Measurements from ENCODE around the gene LDLRAD4.

GRCh38 chr18:13222856-13223281 is 4.3 kb downstream of the LDLRAD4 start:
- TF ChIP-seq, protein P1, sequence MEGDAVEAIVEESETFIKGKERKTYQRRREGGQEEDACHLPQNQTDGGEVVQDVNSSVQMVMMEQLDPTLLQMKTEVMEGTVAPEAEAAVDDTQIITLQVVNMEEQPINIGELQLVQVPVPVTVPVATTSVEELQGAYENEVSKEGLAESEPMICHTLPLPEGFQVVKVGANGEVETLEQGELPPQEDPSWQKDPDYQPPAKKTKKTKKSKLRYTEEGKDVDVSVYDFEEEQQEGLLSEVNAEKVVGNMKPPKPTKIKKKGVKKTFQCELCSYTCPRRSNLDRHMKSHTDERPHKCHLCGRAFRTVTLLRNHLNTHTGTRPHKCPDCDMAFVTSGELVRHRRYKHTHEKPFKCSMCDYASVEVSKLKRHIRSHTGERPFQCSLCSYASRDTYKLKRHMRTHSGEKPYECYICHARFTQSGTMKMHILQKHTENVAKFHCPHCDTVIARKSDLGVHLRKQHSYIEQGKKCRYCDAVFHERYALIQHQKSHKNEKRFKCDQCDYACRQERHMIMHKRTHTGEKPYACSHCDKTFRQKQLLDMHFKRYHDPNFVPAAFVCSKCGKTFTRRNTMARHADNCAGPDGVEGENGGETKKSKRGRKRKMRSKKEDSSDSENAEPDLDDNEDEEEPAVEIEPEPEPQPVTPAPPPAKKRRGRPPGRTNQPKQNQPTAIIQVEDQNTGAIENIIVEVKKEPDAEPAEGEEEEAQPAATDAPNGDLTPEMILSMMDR (IDR thresholded peaks at IDR 0.05), result no peak
- no peak for TF ChIP-seq EP300 (IDR thresholded peaks at IDR 0.05)

Measured in stomach (tissue), 4 donors.